Sigmoid colon (tissue), 7 donors: ENCODE results near the gene PDGFD. TPM values are rescaled to one million over a fixed set of nuclear protein-coding genes. Genes with fewer than 3 reads are reported as not detected.

ENCODE experiments used
- DNase-seq: peaks from one replicate; pipeline ENCODE4 v3.0.0-alpha.2; 2019
- H3K27ac ChIP-seq, 4 donors: fragments of 200-600 bp; sonication (generic); one replicate each; pipeline ENCODE4 v1.5.1; 2016 to 2019; ENCODE audit warnings: mild to moderate bottlenecking in 1 of 4
- H3K27me3 ChIP-seq, 3 donors: fragments of 200-600 bp; sonication (generic); one replicate each; pipeline ENCODE4 v1.5.1; 2019; ENCODE audit warnings: mild to moderate bottlenecking in 1 of 3
- H3K36me3 ChIP-seq, 4 donors: fragments of 200-600 bp; sonication (generic); one replicate each; pipeline ENCODE4 v1.5.1; 2016 to 2019
- H3K4me1 ChIP-seq, 4 donors: fragments of 200-600 bp; sonication (generic); one replicate each; pipeline ENCODE4 v1.5.1; 2017 to 2019
- H3K4me3 ChIP-seq, 4 donors: fragments of 200-600 bp; sonication (generic); one replicate each; pipeline ENCODE4 v1.5.1; 2017 to 2019; ENCODE audit warnings: mild to moderate bottlenecking in 2 of 4, moderate library complexity in 1 of 4
- H3K9me3 ChIP-seq, 4 donors: fragments of 200-600 bp in 3 of 4; sonication (generic) in 3 of 4; one replicate each; pipeline versions ENCODE4 v1.5.1 to v1.6.1; 2013 to 2019
- CTCF ChIP-seq, 4 experiments: fragments of 450-650 bp in 3 of 4; fragments of 200-600 bp in 1 of 4; IDR thresholded peaks; one replicate each; pipeline ENCODE4 v1.5.1; 2016 to 2019; ENCODE audit warnings: antibody characterized with exemption in 4 of 4, mild to moderate bottlenecking in 3 of 4, moderate library complexity in 2 of 4
- EP300 ChIP-seq, 4 donors: sonication (generic); formaldehyde crosslinking; IDR thresholded peaks; one replicate each; pipeline ENCODE4 v1.6.1; 2017; ENCODE audit warnings: antibody characterized with exemption in 4 of 4
- POLR2A ChIP-seq, 2 donors: fragments of 450-650 bp; IDR thresholded peaks; one replicate each; pipeline ENCODE4 v1.6.1; 2016; ENCODE audit warnings: antibody characterized with exemption in 2 of 2, mild to moderate bottlenecking in 2 of 2, moderate library complexity in 2 of 2
- POLR2AphosphoS5 ChIP-seq, 4 donors: sonication (generic); formaldehyde crosslinking; IDR thresholded peaks; one replicate each; pipeline ENCODE4 v1.6.1; 2017; ENCODE audit warnings: antibody characterized with exemption in 4 of 4
- WGBS, 2 donors: extraction: QIAGEN DNeasy Blood & Tissue Kit; methylation state at CpG; one replicate each; pipeline ENCODE4 v1.1.7; 2013; 5-methylcytosine and 5-hydroxymethylcytosine counted together
- intact Hi-C: fragments of 100-400 bp; cut with DNase I; formaldehyde crosslinking; loops from one replicate; pipeline ENCODE4 v1.15.1; 2023
- polyA plus RNA-seq, 3 donors: library from polyadenylated mRNA; stranded (reverse); fragments of 200-250 nt; gene quantifications; one replicate each; pipeline ENCODE4 v1.2.3, GENCODE V29; 2013
- total RNA-seq, 4 donors: library from RNA; depleted of rRNA; stranded (reverse); fragments of >200 nt; gene quantifications; one replicate each; pipeline ENCODE4 v1.1.0, GENCODE V29; 2016
- donor health status: healthy with polysubstance abuse.
- donor health status: Bipolar disorder and iron deficiency.
- donor health status: healthy.

Gene PDGFD
- total and polyA plus RNA-seq, 7 donors = 0.69 to 11.6 (median 7.9) TPM

- H3K27ac ChIP-seq = no peak overlapping the region
- 82 to 88% methylated on average over 4 of the region's 4 CpGs for WGBS, 2 donors
- H3K27me3 ChIP-seq = no peaks in the 10 kb centered on the region
These were observed 72.5 kb downstream of the PDGFD start for GRCh38 chr11:104091281-104092096.

GRCh38 chr11:104090767-104091166 lies 73.2 kb downstream of the PDGFD start:
- DNase-seq = no peak
- H3K27me3 ChIP-seq = no peaks in the 10 kb centered on the region
- no peak for TF ChIP-seq POLR2AphosphoS5 (IDR thresholded peaks at IDR 0.05)
- TF ChIP-seq POLR2A (IDR thresholded peaks at IDR 0.05) = no peak
- TF ChIP-seq CTCF (IDR thresholded peaks at IDR 0.05) = no peak
- no peak for TF ChIP-seq EP300 (IDR thresholded peaks at IDR 0.05)
- intact Hi-C loops = no loop called here
- no peaks in the 10 kb centered on the region for H3K36me3 ChIP-seq
- WGBS, 2 donors = 74 to 79% methylated on average over 3 of the region's 3 CpGs
- H3K27ac ChIP-seq = no peak overlapping the region
- H3K4me3 ChIP-seq = no peak overlapping the region
- H3K4me1 ChIP-seq = peaks cover 0 to 8% (median 0%) of the 10 kb centered on the region in 4 donors
- H3K9me3 ChIP-seq = no peaks in the 10 kb centered on the region

More at GRCh38 chr11:104091281-104092096, 72.5 kb downstream of the PDGFD start:
- Histone ChIP-seq H3K4me1 (peaks cover 0 to 8% (median 0%) of the 10 kb centered on the region in 4 donors), H3K36me3 (no peaks in the 10 kb centered on the region), H3K9me3 (no peaks in the 10 kb centered on the region), H3K4me3 (no peak overlapping the region)
- intact Hi-C loops = no loop called here
- TF ChIP-seq POLR2AphosphoS5 (IDR thresholded peaks at IDR 0.05) (no peak), POLR2A (IDR thresholded peaks at IDR 0.05) (no peak), EP300 (IDR thresholded peaks at IDR 0.05) (no peak), CTCF (IDR thresholded peaks at IDR 0.05) (no peak)
- no peak for DNase-seq

- no peaks in the 10 kb centered on the region for H3K36me3 ChIP-seq
- no peaks in the 10 kb centered on the region for H3K9me3 ChIP-seq
- no peak overlapping the region for H3K27ac ChIP-seq
- H3K27me3 ChIP-seq = no peaks in the 10 kb centered on the region
- TF ChIP-seq POLR2A (IDR thresholded peaks at IDR 0.05) (no peak), EP300 (IDR thresholded peaks at IDR 0.05) (no peak), POLR2AphosphoS5 (IDR thresholded peaks at IDR 0.05) (no peak), CTCF (IDR thresholded peaks at IDR 0.05) (no peak)
- peaks cover 0 to 8% (median 0%) of the 10 kb centered on the region in 4 donors for H3K4me1 ChIP-seq
- DNase-seq = no peak
- no peak overlapping the region for H3K4me3 ChIP-seq
- intact Hi-C loops = no loop called here
- 73 to 88% methylated on average over 2 of the region's 2 CpGs for WGBS, 2 donors
These were observed 74.5 kb downstream of the PDGFD start for GRCh38 chr11:104089481-104089880.

- peaks cover 0 to 6% (median 0%) of the 10 kb centered on the region in 4 donors for H3K4me1 ChIP-seq
- intact Hi-C loops = no loop called here
- WGBS, 2 donors = 57 to 66% methylated on average over 5 of the region's 5 CpGs
- TF ChIP-seq POLR2A (IDR thresholded peaks at IDR 0.05) (no peak), POLR2AphosphoS5 (IDR thresholded peaks at IDR 0.05) (no peak), EP300 (IDR thresholded peaks at IDR 0.05) (no peak), CTCF (IDR thresholded peaks at IDR 0.05) (no peak)
- H3K9me3 ChIP-seq = no peaks in the 10 kb centered on the region
- H3K27ac ChIP-seq = no peak overlapping the region
- no peak for DNase-seq
- no peaks in the 10 kb centered on the region for H3K36me3 ChIP-seq
- H3K27me3 ChIP-seq = no peaks in the 10 kb centered on the region
- H3K4me3 ChIP-seq = no peak overlapping the region
These were observed 77.3 kb downstream of the PDGFD start for GRCh38 chr11:104086621-104087020.
